SU-DHL-6 (cell line): ENCODE data around the gene SLC17A9.

Experiments used
- H2AFZ ChIP-seq: fragments of 200-600 bp; sonication (generic); 2 replicates; pipeline ENCODE4 v1.6.1; 2014; ENCODE audit warnings: low read depth, mild to moderate bottlenecking, moderate library complexity, mixed read lengths, antibody characterized with exemption, low read length; ENCODE audit not compliant: severe bottlenecking
- H3F3A ChIP-seq: fragments of 200-600 bp; shearing (Covaris generic); 2 replicates; pipeline ENCODE4 v1.6.0; 2016; ENCODE audit warnings: antibody characterized with exemption, mild to moderate bottlenecking; ENCODE audit not compliant: insufficient read depth
- H3K27ac ChIP-seq: fragments of 200-600 bp; sonication (generic); 2 replicates; pipeline ENCODE4 v1.5.1; 2016; ENCODE audit warnings: low read depth, mild to moderate bottlenecking, low read length, moderate library complexity, mixed read lengths
- H3K27me3 ChIP-seq: fragments of 200-600 bp; sonication (generic), shearing (Covaris generic); 2 replicates; pipeline ENCODE4 v1.6.0; 2014; ENCODE audit warnings: mild to moderate bottlenecking, low read length
- H3K36me3 ChIP-seq: fragments of 200-600 bp; sonication (generic); 2 replicates; pipeline ENCODE4 v1.6.1; 2014; ENCODE audit warnings: mild to moderate bottlenecking, low read length, mixed read lengths
- H3K4me2 ChIP-seq: fragments of 300-600, 200-600 bp; shearing (Covaris generic), sonication (generic); 2 replicates; pipeline ENCODE4 v1.6.0; 2014; ENCODE audit warnings: low read length, low read depth, mild to moderate bottlenecking; ENCODE audit not compliant: poor library complexity, severe bottlenecking
- H3K4me3 ChIP-seq: fragments of 200-600 bp; sonication (generic); 2 replicates; pipeline ENCODE4 v1.5.1; 2014; ENCODE audit warnings: antibody characterized with exemption, low read length, mild to moderate bottlenecking, mixed read lengths; ENCODE audit not compliant: insufficient read depth, poor library complexity, severe bottlenecking
- H3K79me2 ChIP-seq: fragments of 200-600 bp; sonication (generic); 2 replicates; pipeline ENCODE4 v1.6.1; 2014; ENCODE audit warnings: mild to moderate bottlenecking, low read length, moderate library complexity; ENCODE audit not compliant: insufficient read depth
- H3K9ac ChIP-seq: fragments of 200-600 bp; sonication (generic); 2 replicates; pipeline ENCODE4 v1.7.0; 2014; ENCODE audit warnings: mild to moderate bottlenecking, low read length
- H3K9me2 ChIP-seq: fragments of 200-600 bp; sonication (generic); replicated peaks from 2 replicates; pipeline ENCODE4 v1.6.1; 2014; ENCODE audit warnings: low read length; ENCODE audit not compliant: insufficient read depth
- H3K9me3 ChIP-seq: fragments of 200-600 bp; sonication (generic); 2 replicates; pipeline ENCODE4 v1.6.1; 2014; ENCODE audit warnings: low read length, mixed read lengths; ENCODE audit not compliant: insufficient read depth
- H4K20me1 ChIP-seq: fragments of 200-600 bp; sonication (generic); 2 replicates; pipeline ENCODE4 v1.6.1; 2014; ENCODE audit warnings: low read depth, mild to moderate bottlenecking, antibody characterized with exemption, low read length, moderate library complexity, mixed read lengths
- CTCF ChIP-seq: fragments of 200-600 bp; sonication (generic); IDR thresholded peaks from one replicate; pipeline ENCODE4 v1.5.1; 2017; ENCODE audit warnings: antibody characterized with exemption, mild to moderate bottlenecking, low read length, moderate library complexity; ENCODE audit not compliant: insufficient read depth, poor library complexity, severe bottlenecking
- EZH2phosphoT487 ChIP-seq: fragments of 200-600 bp; sonication (generic), shearing (Covaris generic); conservative IDR thresholded peaks from 2 replicates; pipeline ENCODE4 v1.6.1; 2018; ENCODE audit warnings: mild to moderate bottlenecking, antibody characterized with exemption, low read length, moderate library complexity, mixed read lengths

Gene SLC17A9

GRCh38 chr20:62947532-62948300, 4.8 kb upstream of the SLC17A9 start:
- H3K9me2 ChIP-seq: no peaks in the 10 kb centered on the region
- no peak overlapping the region for H3K4me2 ChIP-seq
- no peaks in the 10 kb centered on the region for H3K27me3 ChIP-seq
- H3K79me2 ChIP-seq: peaks cover 7% of the 10 kb centered on the region; the same call in 1 of the 2 replicates
- H3K9me3 ChIP-seq: no peaks in the 10 kb centered on the region; the same call in 1 of the 2 replicates
- H3K9ac ChIP-seq: no peak overlapping the region
- no peaks in the 10 kb centered on the region for H4K20me1 ChIP-seq
- H3K4me3 ChIP-seq: no peak overlapping the region
- no peak overlapping the region for H3K27ac ChIP-seq
- peaks cover 14% of the 10 kb centered on the region for H3K36me3 ChIP-seq
- no peak for TF ChIP-seq CTCF
- no peak for TF ChIP-seq EZH2phosphoT487
- no peak overlapping the region for H2AFZ ChIP-seq
- H3F3A ChIP-seq: 0 out of 2 replicates have a peak, but pooled peaks cover 2% of the 10 kb centered on the region

GRCh38 chr20:62949153-62949821, 3.2 kb upstream of the SLC17A9 start:
- Histone ChIP-seq H3K27ac (no peak overlapping the region), H3K79me2 (peaks cover 13% of the 10 kb centered on the region), H4K20me1 (no peaks in the 10 kb centered on the region), H3K4me2 (no peak overlapping the region), H3K9ac (no peak overlapping the region), H3K9me2 (no peaks in the 10 kb centered on the region), H2AFZ (no peak overlapping the region), H3K27me3 (no peaks in the 10 kb centered on the region), H3K36me3 (peaks cover 14% of the 10 kb centered on the region), H3F3A (peaks cover 13% of the 10 kb centered on the region), H3K9me3 (no peaks in the 10 kb centered on the region; the same call in 1 of the 2 replicates), H3K4me3 (no peak overlapping the region)
- TF ChIP-seq EZH2phosphoT487 (no peak), CTCF (no peak)

GRCh38 chr20:62949962-62950361, 2.5 kb upstream of the SLC17A9 start:
- Histone ChIP-seq H4K20me1 (no peaks in the 10 kb centered on the region), H3K9me3 (no peaks in the 10 kb centered on the region; the same call in 1 of the 2 replicates), H3K9me2 (no peaks in the 10 kb centered on the region), H3K27me3 (no peaks in the 10 kb centered on the region), H3K36me3 (peaks cover 12% of the 10 kb centered on the region; the same call in 1 of the 2 replicates), H3K4me2 (no peak overlapping the region), H3F3A (peaks cover 18% of the 10 kb centered on the region), H2AFZ (no peak overlapping the region), H3K4me3 (no peak overlapping the region), H3K9ac (no peak overlapping the region), H3K79me2 (peaks cover 19% of the 10 kb centered on the region), H3K27ac (no peak overlapping the region)
- TF ChIP-seq EZH2phosphoT487 (no peak), CTCF (no peak)
